GM12865 (cell line): ENCODE results near the gene ALDH3B1.
"Not testable (repeated sequence)": the region's sequence is repeated elsewhere in the genome, so short reads cannot be mapped to it uniquely, and the experiment has no call there.

ENCODE experiments used
- DNase-seq: peaks from one replicate; pipeline ENCODE4 v3.0.0; 2010; ENCODE audit warnings: low read depth
- H3K4me3 ChIP-seq: 2 replicates; pipeline ENCODE4 v1.5.1; 2011; ENCODE audit warnings: mild to moderate bottlenecking, low read depth, low read length, control low read depth
- CTCF ChIP-seq: IDR thresholded peaks from 2 replicates; pipeline ENCODE4 v1.5.1; 2011; ENCODE audit warnings: low read length, control low read depth, low read depth, inconsistent platforms; ENCODE audit not compliant: insufficient read depth; ENCODE audit errors: missing control alignments

The ALDH3B1 gene

GRCh38 chr11:67993821-67994220 lies 16.3 kb upstream of the ALDH3B1 start:
- H3K4me3 ChIP-seq: not testable (repeated sequence)
- peak; percentile 88 for DNase-seq
- TF ChIP-seq CTCF: peak; percentile 41

- H3K4me3 ChIP-seq: not testable (repeated sequence)
- DNase-seq: peak; percentile 0
These were observed 15.7 kb upstream of the ALDH3B1 start for GRCh38 chr11:67994387-67994786.

GRCh38 chr11:67995129-67995528 lies 15.0 kb upstream of the ALDH3B1 start:
- H3K4me3 ChIP-seq: not testable (repeated sequence)
- DNase-seq: peak; percentile 0

- not testable (repeated sequence) for H3K4me3 ChIP-seq, DNase-seq
These were observed 14.5 kb upstream of the ALDH3B1 start for GRCh38 chr11:67995579-67995978.

- peak; percentile 0 for DNase-seq
- H3K4me3 ChIP-seq: no peak overlapping the region
- TF ChIP-seq CTCF: no peak
These were observed 14.1 kb upstream of the ALDH3B1 start for GRCh38 chr11:67996051-67996450.

- H3K4me3 ChIP-seq: no peak overlapping the region
- peak; percentile 60 for DNase-seq
- no peak for TF ChIP-seq CTCF
These were observed 13.3 kb upstream of the ALDH3B1 start for GRCh38 chr11:67996622-67997474.

DNA sequence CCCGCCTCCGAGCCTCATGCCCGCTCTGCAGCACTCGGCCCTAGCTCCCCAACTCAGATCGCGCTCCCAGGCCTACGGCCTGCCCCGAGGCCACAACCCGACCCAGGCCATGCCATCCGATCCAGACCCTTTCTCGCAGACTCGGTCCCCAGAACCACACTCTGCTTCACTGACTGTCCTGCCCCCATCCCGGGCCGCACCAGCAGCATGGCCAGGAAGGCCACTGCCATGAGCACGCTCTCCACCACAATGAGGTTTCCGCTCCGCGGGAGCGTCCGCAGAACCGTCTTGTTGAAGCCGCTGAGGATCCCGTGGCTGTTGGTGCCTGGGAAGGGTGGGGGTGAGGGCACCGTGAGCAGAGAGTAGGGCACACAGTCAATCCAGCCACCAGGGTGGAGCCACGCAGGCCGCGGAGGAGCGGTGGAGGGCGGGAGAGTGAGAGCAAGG lies 12.6 kb upstream of the ALDH3B1 start:
- DNase-seq: peak; percentile 2
- H3K4me3 ChIP-seq: no peak overlapping the region
- no peak for TF ChIP-seq CTCF

DNA sequence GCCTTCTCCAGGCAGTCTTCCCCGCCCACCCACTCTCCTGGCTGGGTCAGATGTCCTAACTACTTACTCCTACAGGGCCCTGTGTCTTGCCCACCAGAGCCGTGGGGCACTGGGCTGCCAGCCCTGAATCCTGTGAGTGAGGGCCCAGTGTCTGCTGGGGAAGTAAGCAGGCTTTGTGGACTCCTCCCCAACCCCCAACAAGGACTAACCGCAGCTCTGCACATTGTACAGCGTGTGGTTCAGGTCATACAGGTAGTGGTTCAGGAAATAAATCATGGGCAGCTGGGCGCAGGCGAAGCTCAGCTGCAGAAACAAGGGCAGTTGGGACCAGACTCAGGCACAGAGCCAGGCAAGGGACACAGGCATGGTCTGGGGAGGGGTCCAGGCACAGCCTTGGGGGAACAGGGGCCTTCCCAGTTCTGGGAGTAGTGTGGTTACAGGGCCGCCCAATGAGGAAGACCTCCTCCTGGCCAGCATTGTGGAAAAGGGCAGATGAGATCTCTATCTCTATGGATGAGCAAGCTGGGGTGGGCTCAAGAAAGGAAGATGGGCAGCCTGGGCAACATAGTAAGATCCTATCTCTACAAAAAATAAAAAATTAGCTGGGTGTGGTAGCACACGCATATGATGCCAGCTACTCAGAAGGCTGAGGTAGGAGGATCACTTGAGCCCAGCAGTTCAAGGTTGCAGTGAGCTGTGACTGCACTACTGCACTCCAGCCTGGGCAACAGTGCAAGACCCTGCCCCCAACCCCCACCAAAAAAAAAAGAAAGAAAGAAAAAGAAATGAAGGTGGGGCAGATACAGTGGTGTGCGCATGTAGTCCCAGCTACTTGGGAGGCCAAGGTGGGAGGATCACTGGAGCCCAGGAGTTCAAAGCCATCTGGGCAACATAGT lies 11.7 kb upstream of the ALDH3B1 start:
- no peak overlapping the region for H3K4me3 ChIP-seq
- peak; percentile 5 for DNase-seq
- no peak for TF ChIP-seq CTCF
